GM12872 (cell line): ENCODE measurements around the gene PARD3B.

ENCODE experiments used
- TF ChIP-seq, protein P1 (sequence below): IDR thresholded peaks from 3 replicates; pipeline ENCODE4 v1.5.1; 2011; ENCODE audit warnings: low read depth, mild to moderate bottlenecking, low read length, moderate library complexity; ENCODE audit not compliant: insufficient read depth

The PARD3B gene

DNA sequence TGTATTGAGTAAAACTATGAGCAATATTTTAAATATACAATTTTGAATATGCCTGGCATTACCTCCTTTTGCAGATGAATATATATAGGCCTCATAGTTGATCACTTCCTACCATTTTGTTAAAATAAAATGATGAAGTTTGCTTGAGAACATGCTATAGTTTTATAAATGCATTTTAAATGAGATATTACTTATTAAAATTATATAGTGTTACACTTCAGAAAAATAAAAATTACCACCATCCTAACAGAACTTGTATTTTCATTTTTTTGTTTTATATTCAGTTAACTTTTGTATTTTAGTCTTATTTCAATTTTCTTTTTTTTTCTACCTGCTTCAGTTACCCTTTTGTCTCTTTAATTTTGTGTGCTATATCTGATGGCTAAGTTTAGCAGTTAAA, 426.9 kb downstream of the PARD3B start:
- TF ChIP-seq, protein P1, sequence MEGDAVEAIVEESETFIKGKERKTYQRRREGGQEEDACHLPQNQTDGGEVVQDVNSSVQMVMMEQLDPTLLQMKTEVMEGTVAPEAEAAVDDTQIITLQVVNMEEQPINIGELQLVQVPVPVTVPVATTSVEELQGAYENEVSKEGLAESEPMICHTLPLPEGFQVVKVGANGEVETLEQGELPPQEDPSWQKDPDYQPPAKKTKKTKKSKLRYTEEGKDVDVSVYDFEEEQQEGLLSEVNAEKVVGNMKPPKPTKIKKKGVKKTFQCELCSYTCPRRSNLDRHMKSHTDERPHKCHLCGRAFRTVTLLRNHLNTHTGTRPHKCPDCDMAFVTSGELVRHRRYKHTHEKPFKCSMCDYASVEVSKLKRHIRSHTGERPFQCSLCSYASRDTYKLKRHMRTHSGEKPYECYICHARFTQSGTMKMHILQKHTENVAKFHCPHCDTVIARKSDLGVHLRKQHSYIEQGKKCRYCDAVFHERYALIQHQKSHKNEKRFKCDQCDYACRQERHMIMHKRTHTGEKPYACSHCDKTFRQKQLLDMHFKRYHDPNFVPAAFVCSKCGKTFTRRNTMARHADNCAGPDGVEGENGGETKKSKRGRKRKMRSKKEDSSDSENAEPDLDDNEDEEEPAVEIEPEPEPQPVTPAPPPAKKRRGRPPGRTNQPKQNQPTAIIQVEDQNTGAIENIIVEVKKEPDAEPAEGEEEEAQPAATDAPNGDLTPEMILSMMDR, result no peak

DNA sequence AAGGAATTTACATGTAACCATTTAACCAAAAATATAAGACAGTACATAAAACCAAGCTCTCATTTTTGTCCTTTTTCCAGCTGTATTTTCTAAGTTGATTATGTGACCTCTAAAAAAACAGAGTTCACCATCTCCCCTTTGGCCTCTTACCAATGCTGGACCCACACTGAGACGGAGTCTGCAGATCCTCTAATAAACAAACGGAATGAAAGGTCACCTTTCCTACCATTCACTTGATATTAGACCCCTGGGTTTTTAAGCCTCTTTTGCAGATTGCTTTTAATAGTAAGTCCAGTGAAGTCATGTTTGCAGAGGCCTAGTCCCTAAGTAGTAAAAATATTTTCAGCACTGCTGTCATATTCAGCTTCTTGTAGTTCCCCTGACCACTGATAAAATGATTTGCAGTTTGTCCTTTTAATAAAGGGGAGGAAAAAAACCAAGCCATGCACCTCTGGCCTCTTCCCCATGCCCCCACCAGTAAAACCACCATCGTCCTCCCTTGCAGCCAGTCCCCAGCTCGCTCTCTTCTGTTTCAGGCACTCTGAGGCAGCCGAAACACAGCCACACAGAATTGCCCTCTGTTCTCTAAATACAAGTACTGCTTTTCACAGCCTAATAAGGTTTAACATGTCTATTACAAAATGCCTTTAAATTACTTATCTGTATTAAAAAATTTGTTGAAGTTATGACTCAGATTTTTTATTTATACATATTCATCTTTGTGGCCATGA, 427.5 kb downstream of the PARD3B start:
- TF ChIP-seq, protein P1, result no peak

DNA sequence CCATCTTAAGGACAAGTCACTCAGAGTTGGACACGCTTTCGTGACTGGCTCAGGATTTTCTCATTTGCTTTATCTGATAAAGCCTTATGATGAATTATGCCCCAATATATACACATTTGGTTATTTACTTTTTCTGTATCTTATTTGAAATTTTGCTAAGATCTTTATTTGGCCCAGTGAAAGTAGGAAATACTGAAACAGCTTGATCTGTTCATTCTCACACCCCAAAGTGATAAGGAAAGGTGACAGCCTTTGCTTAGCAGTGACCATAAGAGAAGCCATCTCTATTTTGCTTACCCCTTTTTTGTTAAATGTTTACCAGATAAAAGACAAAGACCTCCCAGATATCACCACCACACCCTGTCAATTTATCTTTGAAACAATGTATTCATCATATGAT, 428.3 kb downstream of the PARD3B start:
- TF ChIP-seq, protein P1, result no peak

DNA sequence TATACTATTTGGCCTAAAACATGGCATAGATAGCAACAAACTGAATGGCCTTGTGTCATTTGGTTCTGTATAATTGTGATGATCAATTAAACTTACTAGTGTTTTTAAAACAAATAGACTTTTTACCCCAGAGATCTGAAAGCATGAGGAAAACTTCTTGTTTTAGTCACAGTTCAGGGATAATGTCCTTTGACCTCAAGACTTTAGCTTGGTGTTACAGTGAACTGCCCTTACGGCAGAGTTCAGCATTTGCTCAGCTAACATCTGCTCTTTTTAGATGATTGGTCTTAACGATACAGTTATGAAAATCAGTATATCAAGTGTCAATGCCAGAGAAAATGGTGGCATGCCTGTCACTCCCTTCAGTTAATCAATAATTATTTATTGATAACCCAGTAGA, 429.2 kb downstream of the PARD3B start:
- TF ChIP-seq, protein P1, result no peak

DNA sequence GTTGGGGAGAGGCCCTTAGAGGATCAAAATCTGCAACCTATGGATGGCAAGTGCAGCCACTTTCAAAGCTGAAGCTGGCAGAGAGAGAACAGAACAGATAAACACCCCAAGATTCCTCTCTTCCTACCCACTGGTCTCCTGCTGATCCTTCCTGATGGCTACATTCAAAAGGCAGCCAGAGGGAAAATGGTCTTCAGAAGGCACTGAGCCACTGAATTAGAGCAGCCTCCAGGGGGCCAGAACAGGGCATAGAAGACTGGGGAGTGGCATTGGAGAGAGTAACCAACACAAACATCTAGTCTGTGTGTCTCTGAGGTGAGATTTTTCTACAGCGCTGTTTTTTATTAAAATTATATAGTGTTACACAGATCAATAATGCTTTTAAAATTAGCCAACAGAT, 432.6 kb downstream of the PARD3B start:
- TF ChIP-seq, protein P1, result no peak

DNA sequence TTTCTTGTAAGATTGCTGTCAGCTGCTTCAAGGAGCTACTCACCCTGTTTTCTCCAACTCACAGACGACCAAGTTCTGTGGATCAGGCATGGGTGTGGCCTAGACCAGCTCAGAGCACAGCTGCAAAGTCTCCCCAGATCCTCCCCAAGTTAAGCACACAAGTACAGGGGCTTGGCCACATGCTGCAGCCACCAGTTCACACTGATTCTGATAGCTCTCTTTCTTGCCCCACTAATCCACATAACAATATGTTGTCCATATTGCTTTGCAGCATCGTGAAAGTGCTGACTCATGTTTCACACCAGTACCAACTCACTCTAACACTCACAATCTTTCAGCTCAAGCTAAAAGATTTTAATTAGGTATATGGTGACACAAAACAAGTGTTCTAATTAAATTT, 437.0 kb downstream of the PARD3B start:
- TF ChIP-seq, protein P1, result no peak

DNA sequence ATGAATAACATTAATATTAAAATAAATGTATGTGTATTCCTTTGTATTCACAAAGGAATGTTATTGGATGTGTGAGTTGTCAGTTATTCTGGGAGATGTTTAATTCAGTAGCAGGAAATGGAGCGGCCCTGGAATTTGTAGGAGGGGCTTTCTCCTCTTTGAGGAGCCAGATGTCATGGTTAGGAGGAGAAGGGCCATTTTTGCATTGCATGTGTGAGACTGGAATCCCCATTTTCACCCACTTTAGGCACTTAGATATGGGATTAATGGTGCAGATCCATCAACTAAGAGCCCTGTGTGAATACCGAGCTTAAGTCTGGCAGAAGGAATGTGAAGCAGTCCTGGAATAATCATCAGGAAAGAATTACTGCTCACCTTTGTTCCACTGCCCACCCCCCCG, 439.2 kb downstream of the PARD3B start:
- TF ChIP-seq, protein P1, result no peak

DNA sequence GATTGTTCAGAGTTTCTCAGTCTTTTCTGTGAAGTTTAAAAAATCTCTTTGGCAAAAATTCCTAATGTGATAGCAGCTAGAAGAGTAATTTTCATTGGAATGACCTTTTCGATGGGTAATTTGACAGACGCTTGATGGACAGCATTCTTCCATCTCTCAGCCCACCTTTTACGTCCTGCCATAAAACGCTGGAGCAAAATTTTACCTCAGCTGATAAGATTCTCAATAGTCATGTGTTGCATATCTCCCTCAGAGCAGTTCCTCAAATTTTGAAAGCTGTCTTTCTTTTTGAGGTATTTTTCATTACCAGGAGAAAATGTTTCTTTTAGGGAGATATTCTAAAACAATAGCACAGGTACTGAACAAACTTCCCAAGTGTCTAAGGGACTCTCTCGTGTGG, 441.4 kb downstream of the PARD3B start:
- TF ChIP-seq, protein P1, result no peak
